Measurements from ENCODE around the gene MAP2K4.

- TF ChIP-seq CTCF (IDR thresholded peaks at IDR 0.05 in 4 of 5, conservative IDR thresholded peaks at IDR 0.05 in 1 of 5): no peak
- no peak for TF ChIP-seq POLR2A (IDR thresholded peaks at IDR 0.05)
Measured at GRCh38 chr17:12077773-12078172, 57.1 kb downstream of the MAP2K4 start.
